Measurements from ENCODE around the gene ANTXRL. TPM values are rescaled to one million over a fixed set of nuclear protein-coding genes. Genes with fewer than 3 reads are reported as not detected.
A peak's percentile ranks its signal among the peaks of the same experiment; 100 is the strongest.
"Not testable (repeated sequence)": the region's sequence is repeated elsewhere in the genome, so short reads cannot be mapped to it uniquely, and the experiment has no call there.

The ANTXRL gene
- total RNA-seq, 6 donors from 2014 or later, result not detected

GRCh38 chr10:46248651-46249146 is 38.1 kb upstream of the ANTXRL start:
- no peaks in the 10 kb centered on the region for H3K36me3 ChIP-seq
- DNase-seq (peak in 1 of 2 donors; percentile 16), ATAC-seq (ENCODE audit: low FRiP score in 2 of 2) (no peak)
- no peaks in the 10 kb centered on the region for H3K9me3 ChIP-seq
- H3K27ac ChIP-seq, result no peak overlapping the region
- no peak for TF ChIP-seq POLR2A (IDR thresholded peaks at IDR 0.05)
- TF ChIP-seq EP300 (IDR thresholded peaks at IDR 0.05), result no peak
- TF ChIP-seq, protein P1, sequence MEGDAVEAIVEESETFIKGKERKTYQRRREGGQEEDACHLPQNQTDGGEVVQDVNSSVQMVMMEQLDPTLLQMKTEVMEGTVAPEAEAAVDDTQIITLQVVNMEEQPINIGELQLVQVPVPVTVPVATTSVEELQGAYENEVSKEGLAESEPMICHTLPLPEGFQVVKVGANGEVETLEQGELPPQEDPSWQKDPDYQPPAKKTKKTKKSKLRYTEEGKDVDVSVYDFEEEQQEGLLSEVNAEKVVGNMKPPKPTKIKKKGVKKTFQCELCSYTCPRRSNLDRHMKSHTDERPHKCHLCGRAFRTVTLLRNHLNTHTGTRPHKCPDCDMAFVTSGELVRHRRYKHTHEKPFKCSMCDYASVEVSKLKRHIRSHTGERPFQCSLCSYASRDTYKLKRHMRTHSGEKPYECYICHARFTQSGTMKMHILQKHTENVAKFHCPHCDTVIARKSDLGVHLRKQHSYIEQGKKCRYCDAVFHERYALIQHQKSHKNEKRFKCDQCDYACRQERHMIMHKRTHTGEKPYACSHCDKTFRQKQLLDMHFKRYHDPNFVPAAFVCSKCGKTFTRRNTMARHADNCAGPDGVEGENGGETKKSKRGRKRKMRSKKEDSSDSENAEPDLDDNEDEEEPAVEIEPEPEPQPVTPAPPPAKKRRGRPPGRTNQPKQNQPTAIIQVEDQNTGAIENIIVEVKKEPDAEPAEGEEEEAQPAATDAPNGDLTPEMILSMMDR (IDR thresholded peaks at IDR 0.05), result no peak
- TF ChIP-seq POLR2AphosphoS5 (IDR thresholded peaks at IDR 0.05), result no peak
- 77 to 88% methylated on average over 6 to 10 of the region's 10 CpGs for WGBS, 2 donors
- no peaks in the 10 kb centered on the region for H3K4me1 ChIP-seq
- H3K27me3 ChIP-seq, result no peaks in the 10 kb centered on the region
- no peak overlapping the region for H3K4me3 ChIP-seq

DNA sequence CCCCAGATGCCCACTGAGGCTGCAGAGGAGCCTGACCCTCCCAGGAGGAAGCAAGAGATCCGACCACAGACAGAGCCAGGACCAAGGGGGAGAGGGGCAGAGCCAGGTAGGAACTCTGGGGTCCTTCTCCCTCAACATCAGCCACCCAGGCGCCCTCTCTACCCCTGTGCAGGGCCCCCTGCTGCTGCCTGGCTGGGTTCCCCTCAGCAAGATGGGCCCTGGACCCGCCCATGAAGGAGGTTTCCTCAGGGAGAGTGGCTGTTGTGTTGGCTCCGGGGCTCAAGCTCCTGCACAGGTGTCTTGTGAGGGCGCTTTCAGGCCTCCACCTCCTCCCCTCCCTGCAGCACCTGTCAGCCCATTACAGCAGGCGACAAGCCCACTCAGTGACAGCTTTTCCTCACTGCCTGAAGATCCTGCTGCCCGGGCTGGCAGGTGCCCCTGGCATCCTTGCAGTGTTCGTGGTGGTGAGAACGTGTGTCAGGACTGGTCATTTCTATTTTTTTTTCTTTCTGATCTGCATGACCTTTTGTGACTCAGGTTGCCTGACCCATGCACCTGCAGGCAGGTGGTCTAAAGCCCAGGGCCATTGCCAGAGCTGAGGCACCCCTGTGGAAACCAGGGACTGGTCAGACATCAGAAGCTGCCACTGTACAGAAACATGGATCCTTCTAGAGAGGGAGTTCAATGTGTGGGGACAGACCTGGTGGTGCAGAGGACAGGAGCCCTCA is 37.0 kb upstream of the ANTXRL start:
- DNase-seq, result peak in 1 of 2 donors; percentile 6
- 87% methylated on average over 5 to 7 of the region's 9 CpGs for WGBS, 2 donors
- ATAC-seq (ENCODE audit: low FRiP score in 2 of 2); H3K27me3 ChIP-seq; H3K36me3 ChIP-seq; H3K4me1 ChIP-seq; H3K9me3 ChIP-seq; H3K27ac ChIP-seq; H3K4me3 ChIP-seq: not testable (repeated sequence)

DNA sequence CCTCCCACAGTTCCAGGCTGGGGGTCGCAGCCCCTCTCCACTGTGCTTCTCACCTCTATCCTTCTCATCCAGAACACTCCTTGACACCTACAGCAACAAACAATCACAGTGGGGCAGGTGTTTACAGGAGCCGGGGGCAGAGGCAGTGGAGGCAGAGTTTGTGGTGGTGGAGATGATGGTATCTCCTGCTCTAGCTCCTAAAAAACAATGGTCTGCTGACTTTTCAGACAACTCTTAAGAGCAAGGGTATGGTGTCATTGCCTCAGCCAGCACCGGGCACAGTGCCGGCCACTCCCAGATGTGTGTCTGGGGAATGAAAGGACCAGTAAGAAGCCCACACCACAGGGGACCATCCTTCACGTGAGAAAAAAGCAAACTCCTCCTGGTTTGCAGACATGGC is 36.3 kb upstream of the ANTXRL start:
- Histone ChIP-seq H3K27ac (no peak overlapping the region), H3K27me3 (no peaks in the 10 kb centered on the region), H3K9me3 (no peaks in the 10 kb centered on the region), H3K4me1 (peaks cover 0 to 2% (median 0%) of the 10 kb centered on the region in 4 donors), H3K4me3 (no peak overlapping the region), H3K36me3 (no peaks in the 10 kb centered on the region)
- ATAC-seq (ENCODE audit: low FRiP score in 2 of 2) (no peak), DNase-seq (peak in 1 of 2 donors; percentile 3)
- TF ChIP-seq POLR2A (IDR thresholded peaks at IDR 0.05) (no peak), POLR2AphosphoS5 (IDR thresholded peaks at IDR 0.05) (no peak), EP300 (IDR thresholded peaks at IDR 0.05) (no peak)
- TF ChIP-seq, protein P1 (IDR thresholded peaks at IDR 0.05), result no peak
- WGBS, 2 donors, result 92 to 95% methylated on average over 5 of the region's 5 CpGs

- TF ChIP-seq POLR2AphosphoS5 (IDR thresholded peaks at IDR 0.05) (no peak), POLR2A (IDR thresholded peaks at IDR 0.05) (no peak), EP300 (IDR thresholded peaks at IDR 0.05) (no peak)
- TF ChIP-seq, protein P1 (IDR thresholded peaks at IDR 0.05), result no peak
- H3K27ac ChIP-seq, result no peak overlapping the region
- WGBS, 2 donors, result 86 to 88% methylated on average over 7 to 8 of the region's 9 CpGs
- H3K4me1 ChIP-seq, result peaks cover 0 to 7% (median 3%) of the 10 kb centered on the region in 4 donors
- no peaks in the 10 kb centered on the region for H3K36me3 ChIP-seq
- peak in 1 of 2 donors; percentile 19 for DNase-seq
- H3K4me3 ChIP-seq, result no peak overlapping the region
- H3K9me3 ChIP-seq, result no peaks in the 10 kb centered on the region
- no peak for ATAC-seq (ENCODE audit: low FRiP score in 2 of 2)
- no peaks in the 10 kb centered on the region for H3K27me3 ChIP-seq
Measured at GRCh38 chr10:46250898-46251856, 35.6 kb upstream of the ANTXRL start.
